ENCODE data around the gene MPRIP. TPM values are rescaled to one million over a fixed set of nuclear protein-coding genes. Genes with fewer than 3 reads are reported as not detected.

Gene MPRIP
- polyA plus RNA-seq, 1 donor (not counting 4 experiments of a cell fraction or from before 2014, with no cell fraction given) = 113 TPM

DNA sequence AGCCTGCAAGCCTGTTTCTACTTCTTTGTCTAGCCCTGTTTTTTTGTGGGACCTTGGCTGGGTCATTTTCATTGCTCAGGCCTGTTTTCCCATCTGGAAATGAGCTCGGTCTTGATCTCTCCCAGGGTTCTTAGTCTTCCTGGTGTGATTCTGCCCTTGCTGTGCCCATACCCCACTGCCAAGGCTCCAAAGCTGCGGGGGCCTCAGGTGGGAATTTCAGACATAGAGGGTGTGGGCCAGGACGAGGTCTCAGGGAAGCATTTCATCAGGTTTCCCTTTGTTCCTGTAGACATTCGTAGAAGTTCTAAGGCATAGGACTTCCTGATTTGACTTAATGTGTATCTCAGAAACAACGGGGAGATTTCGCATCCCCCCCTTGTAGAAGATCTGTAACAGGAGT, 5.8 kb downstream of the MPRIP start:
- peaks cover 97% of the 10 kb centered on the region for H3K79me2 ChIP-seq (ENCODE audit: control insufficient read depth, insufficient read depth, low read length)
- no peaks in the 10 kb centered on the region for H3K9me3 ChIP-seq (ENCODE audit: control insufficient read depth, low read depth, low read length)
- peaks cover 38% of the 10 kb centered on the region for H3K4me1 ChIP-seq (ENCODE audit: control insufficient read depth, extremely low read depth, insufficient read depth, low read length)
- no peak overlapping the region for H3K4me3 ChIP-seq (ENCODE audit: control insufficient read depth in 2 of 3, extremely low read depth in 1 of 3, insufficient read depth in 2 of 3, low read depth in 1 of 3, low read length in 3 of 3)
- peaks cover 0 to 21% of the 10 kb centered on the region in 2 experiments for H3K36me3 ChIP-seq (ENCODE audit: control insufficient read depth in 2 of 2, extremely low read depth in 1 of 2, insufficient read depth in 2 of 2, low read length in 2 of 2)
- peaks cover 16% of the 10 kb centered on the region for H3K9me1 ChIP-seq (ENCODE audit: control insufficient read depth, extremely low read depth, insufficient read depth, low read length)
- H2AFZ ChIP-seq (ENCODE audit: control insufficient read depth, low read length) = no peak overlapping the region
- no peak overlapping the region for H3K27ac ChIP-seq (ENCODE audit: control insufficient read depth, insufficient read depth, low read length)
- H4K20me1 ChIP-seq (ENCODE audit: control insufficient read depth, extremely low read depth, insufficient read depth, low read length) = peaks cover 58% of the 10 kb centered on the region
- H3K9ac ChIP-seq (ENCODE audit: control insufficient read depth, extremely low read depth, insufficient read depth, low read length) = no peak overlapping the region
- dilution Hi-C loops (cut with MboI; ENCODE audit: extremely low pct_ligation_motif_present, low sequenced_read_pairs) = no loop called here
- H3K4me2 ChIP-seq (ENCODE audit: control insufficient read depth, extremely low read depth, insufficient read depth, low read depth, low read length) = no peak overlapping the region
- DNase-seq (ENCODE audit: low read depth, low spot score) = no peak
- TF ChIP-seq, protein P1, sequence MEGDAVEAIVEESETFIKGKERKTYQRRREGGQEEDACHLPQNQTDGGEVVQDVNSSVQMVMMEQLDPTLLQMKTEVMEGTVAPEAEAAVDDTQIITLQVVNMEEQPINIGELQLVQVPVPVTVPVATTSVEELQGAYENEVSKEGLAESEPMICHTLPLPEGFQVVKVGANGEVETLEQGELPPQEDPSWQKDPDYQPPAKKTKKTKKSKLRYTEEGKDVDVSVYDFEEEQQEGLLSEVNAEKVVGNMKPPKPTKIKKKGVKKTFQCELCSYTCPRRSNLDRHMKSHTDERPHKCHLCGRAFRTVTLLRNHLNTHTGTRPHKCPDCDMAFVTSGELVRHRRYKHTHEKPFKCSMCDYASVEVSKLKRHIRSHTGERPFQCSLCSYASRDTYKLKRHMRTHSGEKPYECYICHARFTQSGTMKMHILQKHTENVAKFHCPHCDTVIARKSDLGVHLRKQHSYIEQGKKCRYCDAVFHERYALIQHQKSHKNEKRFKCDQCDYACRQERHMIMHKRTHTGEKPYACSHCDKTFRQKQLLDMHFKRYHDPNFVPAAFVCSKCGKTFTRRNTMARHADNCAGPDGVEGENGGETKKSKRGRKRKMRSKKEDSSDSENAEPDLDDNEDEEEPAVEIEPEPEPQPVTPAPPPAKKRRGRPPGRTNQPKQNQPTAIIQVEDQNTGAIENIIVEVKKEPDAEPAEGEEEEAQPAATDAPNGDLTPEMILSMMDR (optimal IDR thresholded peaks at IDR 0.05 in 1 of 3, IDR thresholded peaks at IDR 0.05 in 1 of 3, conservative IDR thresholded peaks at IDR 0.05 in 1 of 3; ENCODE audit: extremely low read depth in 1 of 3, insufficient read depth in 2 of 3, low read length in 3 of 3) = no peak
- no peak for TF ChIP-seq EZH2 (IDR thresholded peaks at IDR 0.05; ENCODE audit: low read length)
- no peak for FAIRE-seq
- H3K27me3 ChIP-seq (ENCODE audit: control insufficient read depth, extremely low read depth, insufficient read depth, low read length) = no peaks in the 10 kb centered on the region

DNA sequence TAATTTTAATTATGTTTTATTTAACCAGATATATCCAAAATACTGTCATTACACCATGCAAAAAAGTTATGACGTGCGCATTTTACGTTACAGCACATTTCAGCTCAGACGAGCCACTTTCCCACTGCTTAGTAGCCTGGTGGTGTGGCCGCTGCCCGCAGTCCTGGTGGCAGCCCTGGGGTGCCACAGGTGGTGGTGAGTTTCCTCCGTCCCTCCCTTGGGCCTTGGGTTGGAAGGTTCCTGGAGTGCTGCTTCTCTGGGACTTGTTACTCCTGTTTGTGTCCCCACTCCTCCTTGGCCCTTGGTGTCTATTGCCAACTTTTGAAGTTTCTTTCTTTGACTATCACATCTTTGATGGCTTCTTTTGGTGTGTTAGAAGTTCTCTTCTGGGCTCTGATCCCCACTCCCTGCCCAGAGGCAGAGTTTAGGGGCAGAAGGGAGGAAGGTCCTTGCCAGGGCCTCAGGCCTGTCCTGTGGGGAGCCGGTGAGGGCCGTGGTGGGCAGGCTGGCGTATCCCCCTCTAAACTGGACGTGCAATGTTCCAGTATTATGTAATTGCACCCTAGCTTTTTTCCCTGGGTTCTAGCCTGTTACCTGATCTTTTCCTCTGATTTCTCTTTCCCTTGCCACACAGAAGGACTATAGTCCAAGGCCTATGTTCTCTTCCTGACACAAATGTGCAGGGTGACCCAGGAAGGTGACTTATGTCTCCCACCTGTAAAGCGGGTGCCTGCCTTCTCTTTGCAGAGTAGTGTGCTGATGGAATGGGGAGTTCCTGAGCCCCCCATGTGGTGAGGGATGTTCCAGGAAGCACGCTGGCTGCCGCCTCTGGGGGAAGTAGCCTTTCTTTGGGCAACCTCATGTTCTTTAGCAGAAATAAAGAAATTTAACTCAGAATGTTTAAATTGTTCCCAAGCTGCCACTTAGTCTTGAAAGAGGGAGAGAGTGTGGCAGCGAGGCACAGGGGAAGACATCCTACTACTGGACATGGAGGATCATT, 8.4 kb downstream of the MPRIP start:
- Histone ChIP-seq H3K9ac (ENCODE audit: control insufficient read depth, extremely low read depth, insufficient read depth, low read length) (no peak overlapping the region), H3K79me2 (ENCODE audit: control insufficient read depth, insufficient read depth, low read length) (peaks cover 96% of the 10 kb centered on the region), H3K27ac (ENCODE audit: control insufficient read depth, insufficient read depth, low read length) (no peak overlapping the region), H3K27me3 (ENCODE audit: control insufficient read depth, extremely low read depth, insufficient read depth, low read length) (no peaks in the 10 kb centered on the region), H3K9me1 (ENCODE audit: control insufficient read depth, extremely low read depth, insufficient read depth, low read length) (peaks cover 14% of the 10 kb centered on the region), H3K4me1 (ENCODE audit: control insufficient read depth, extremely low read depth, insufficient read depth, low read length) (peaks cover 30% of the 10 kb centered on the region), H2AFZ (ENCODE audit: control insufficient read depth, low read length) (no peak overlapping the region), H3K4me2 (ENCODE audit: control insufficient read depth, extremely low read depth, insufficient read depth, low read depth, low read length) (no peak overlapping the region), H3K36me3 (ENCODE audit: control insufficient read depth in 2 of 2, extremely low read depth in 1 of 2, insufficient read depth in 2 of 2, low read length in 2 of 2) (peaks cover 0 to 28% of the 10 kb centered on the region in 2 experiments), H4K20me1 (ENCODE audit: control insufficient read depth, extremely low read depth, insufficient read depth, low read length) (peaks cover 41% of the 10 kb centered on the region), H3K4me3 (ENCODE audit: control insufficient read depth in 2 of 3, extremely low read depth in 1 of 3, insufficient read depth in 2 of 3, low read depth in 1 of 3, low read length in 3 of 3) (no peak overlapping the region), H3K9me3 (ENCODE audit: control insufficient read depth, low read depth, low read length) (no peaks in the 10 kb centered on the region)
- DNase-seq (ENCODE audit: low read depth, low spot score) (no peak), FAIRE-seq (no peak)
- TF ChIP-seq, protein P1 (optimal IDR thresholded peaks at IDR 0.05 in 1 of 3, IDR thresholded peaks at IDR 0.05 in 1 of 3, conservative IDR thresholded peaks at IDR 0.05 in 1 of 3; ENCODE audit: extremely low read depth in 1 of 3, insufficient read depth in 2 of 3, low read length in 3 of 3) = no peak
- TF ChIP-seq EZH2 (IDR thresholded peaks at IDR 0.05; ENCODE audit: low read length) = no peak
- dilution Hi-C loops (cut with MboI; ENCODE audit: extremely low pct_ligation_motif_present, low sequenced_read_pairs) = no loop called here
